Measurements from ENCODE around the gene THADA. TPM values are rescaled to one million over a fixed set of nuclear protein-coding genes. Genes with fewer than 3 reads are reported as not detected.

Gene THADA
- total RNA-seq, 4 donors from 2014 or later, result 26.2 to 58.3 (median 29.7) TPM

DNA sequence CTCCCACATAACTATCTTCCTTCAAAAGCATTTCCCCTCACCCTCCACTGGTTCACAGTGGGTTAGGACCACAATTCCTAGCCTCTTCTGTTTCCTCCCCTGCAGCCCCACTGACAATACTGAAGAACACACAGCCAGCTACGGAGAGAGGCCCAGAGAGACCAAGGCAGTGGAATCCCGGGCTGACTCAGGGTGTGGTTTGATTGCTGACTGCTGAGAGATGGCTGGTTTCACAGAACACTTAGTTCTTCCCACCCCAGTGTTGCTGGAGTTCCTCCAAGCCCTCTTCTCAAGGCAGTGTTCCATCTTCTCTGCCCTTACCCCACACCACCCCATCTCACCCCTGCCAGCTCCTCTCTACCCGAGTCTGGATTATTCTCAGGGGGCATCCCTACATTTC lies 326.1 kb downstream of the THADA start:
- H3K9me3 ChIP-seq, result no peaks in the 10 kb centered on the region
- H3K27me3 ChIP-seq, result no peaks in the 10 kb centered on the region
- WGBS, result 33% methylated on average over 3 of the region's 3 CpGs
- peaks cover 59% of the 10 kb centered on the region for H3K4me1 ChIP-seq
- peak overlapping the region; percentile 88 for H3K27ac ChIP-seq
- peak in 1 of 2 donors; percentile 18 for TF ChIP-seq POLR2A (IDR thresholded peaks at IDR 0.05)
- TF ChIP-seq POLR2AphosphoS5 (IDR thresholded peaks at IDR 0.05), result peak in 2 of 3 donors; percentile 31 to 54
- no peak for TF ChIP-seq EP300 (IDR thresholded peaks at IDR 0.05)
- no peak for TF ChIP-seq CTCF (IDR thresholded peaks at IDR 0.05)
- H3K36me3 ChIP-seq, result no peaks in the 10 kb centered on the region
- H3K4me3 ChIP-seq, result no peak overlapping the region
- peak; percentile 88 to 89 for DNase-seq (ENCODE audit: low spot score in 2 of 2)

DNA sequence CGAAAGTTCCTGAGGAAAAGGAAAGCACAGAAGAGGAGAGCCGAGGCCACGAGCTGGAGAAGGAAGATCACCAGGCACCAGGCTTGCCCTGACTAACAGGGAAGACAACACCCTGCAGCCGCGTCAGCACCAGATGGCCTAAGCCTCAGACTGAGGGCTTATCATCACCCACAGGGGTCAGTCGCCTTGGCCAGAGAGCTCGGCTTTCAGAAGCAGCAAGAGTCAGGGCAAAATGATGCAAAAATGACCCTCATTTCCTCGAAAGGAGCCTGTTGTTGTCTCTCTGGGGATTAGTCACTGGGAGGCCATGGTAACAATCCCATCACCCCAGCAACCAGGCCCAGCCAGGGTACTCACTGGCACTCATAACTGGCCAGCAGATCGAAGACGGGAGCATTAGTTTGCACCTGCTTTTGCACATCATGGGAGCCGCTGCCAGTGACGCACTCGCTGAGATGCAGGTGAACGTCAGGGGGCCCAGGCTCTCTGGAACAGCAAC lies 326.7 kb downstream of the THADA start:
- H3K4me3 ChIP-seq, result peak overlapping the region; percentile 25
- no peaks in the 10 kb centered on the region for H3K9me3 ChIP-seq
- H3K36me3 ChIP-seq, result no peaks in the 10 kb centered on the region
- DNase-seq (ENCODE audit: low spot score in 2 of 2), result peak; percentile 94 to 95
- H3K27ac ChIP-seq, result peak overlapping the region; percentile 88
- H3K27me3 ChIP-seq, result no peaks in the 10 kb centered on the region
- peaks cover 61% of the 10 kb centered on the region for H3K4me1 ChIP-seq
- peak in 1 of 2 donors; percentile 37 for TF ChIP-seq POLR2A (IDR thresholded peaks at IDR 0.05)
- TF ChIP-seq CTCF (IDR thresholded peaks at IDR 0.05), result peak in 1 of 2 donors; percentile 16
- peak in 2 of 3 donors; percentile 89 to 93 for TF ChIP-seq POLR2AphosphoS5 (IDR thresholded peaks at IDR 0.05)
- TF ChIP-seq EP300 (IDR thresholded peaks at IDR 0.05), result no peak
- WGBS, result 50% methylated on average over 9 of the region's 14 CpGs

GRCh38 chr2:43268066-43268953 lies 327.5 kb downstream of the THADA start:
- Histone ChIP-seq H3K4me3 (peak overlapping the region; percentile 25), H3K36me3 (no peaks in the 10 kb centered on the region), H3K4me1 (peaks cover 54% of the 10 kb centered on the region), H3K9me3 (no peaks in the 10 kb centered on the region), H3K27ac (peak overlapping the region; percentile 88), H3K27me3 (no peaks in the 10 kb centered on the region)
- no peak for TF ChIP-seq CTCF (IDR thresholded peaks at IDR 0.05)
- TF ChIP-seq POLR2AphosphoS5 (IDR thresholded peaks at IDR 0.05), result no peak
- no peak for TF ChIP-seq EP300 (IDR thresholded peaks at IDR 0.05)
- no peak for TF ChIP-seq POLR2A (IDR thresholded peaks at IDR 0.05)
- DNase-seq (ENCODE audit: low spot score in 2 of 2), result peak; percentile 79 to 80
- 69% methylated on average over 10 of the region's 10 CpGs for whole genome bisulfite sequencing

DNA sequence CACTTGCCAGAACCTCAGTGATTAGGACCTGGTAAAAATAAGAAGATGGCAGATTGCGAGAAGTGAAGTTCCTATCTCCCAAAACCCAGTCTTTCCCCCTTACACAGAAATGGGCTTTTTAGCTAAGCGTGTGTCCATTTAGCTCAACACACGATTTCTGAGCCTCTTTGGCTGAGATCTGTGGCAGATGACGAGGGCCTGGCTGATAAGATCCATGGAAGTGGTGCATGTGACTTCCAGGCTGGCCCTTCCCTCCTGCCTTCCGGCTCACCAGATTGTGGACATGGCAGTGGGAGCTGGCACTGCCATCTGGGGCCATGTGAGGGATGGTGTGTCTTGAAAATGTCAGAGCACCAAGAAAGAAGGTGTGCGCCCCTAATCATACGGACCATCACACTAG lies 328.5 kb downstream of the THADA start:
- no peak for TF ChIP-seq POLR2A (IDR thresholded peaks at IDR 0.05)
- TF ChIP-seq POLR2AphosphoS5 (IDR thresholded peaks at IDR 0.05), result no peak
- TF ChIP-seq EP300 (IDR thresholded peaks at IDR 0.05), result no peak
- TF ChIP-seq CTCF (IDR thresholded peaks at IDR 0.05), result no peak
- no peaks in the 10 kb centered on the region for H3K27me3 ChIP-seq
- DNase-seq (ENCODE audit: low spot score in 2 of 2), result no peak
- H3K9me3 ChIP-seq, result no peaks in the 10 kb centered on the region
- H3K36me3 ChIP-seq, result no peaks in the 10 kb centered on the region
- H3K4me3 ChIP-seq, result no peak overlapping the region
- peaks cover 54% of the 10 kb centered on the region for H3K4me1 ChIP-seq
- H3K27ac ChIP-seq, result peak overlapping the region; percentile 88
- 89% methylated on average over 7 of the region's 7 CpGs for WGBS

GRCh38 chr2:43266711-43267111 lies 329.1 kb downstream of the THADA start:
- peak in 1 of 2 donors; percentile 81 for DNase-seq (ENCODE audit: low spot score in 2 of 2)
- no peaks in the 10 kb centered on the region for H3K27me3 ChIP-seq
- 78% methylated on average over 4 of the region's 4 CpGs for WGBS
- H3K36me3 ChIP-seq, result peaks cover 3% of the 10 kb centered on the region
- no peaks in the 10 kb centered on the region for H3K9me3 ChIP-seq
- peaks cover 54% of the 10 kb centered on the region for H3K4me1 ChIP-seq
- H3K27ac ChIP-seq, result peak overlapping the region; percentile 75
- TF ChIP-seq CTCF (IDR thresholded peaks at IDR 0.05), result no peak
- no peak for TF ChIP-seq POLR2A (IDR thresholded peaks at IDR 0.05)
- TF ChIP-seq POLR2AphosphoS5 (IDR thresholded peaks at IDR 0.05), result no peak
- no peak for TF ChIP-seq EP300 (IDR thresholded peaks at IDR 0.05)
- H3K4me3 ChIP-seq, result no peak overlapping the region

All from suprapubic skin (tissue), 4 donors.